ENCODE results near the gene SMIM10L1. TPM values are rescaled to one million over a fixed set of nuclear protein-coding genes. Genes with fewer than 3 reads are reported as not detected.

Gene SMIM10L1
- total RNA-seq, 1 experiment from 2014 or later = 11.0 TPM

- CTCF ChIA-PET = no interaction called here
- no peaks in the 10 kb centered on the region for H3K27me3 Mint-ChIP-seq (ENCODE audit: unreplicated experiment)
- TF ChIP-seq, protein P1, sequence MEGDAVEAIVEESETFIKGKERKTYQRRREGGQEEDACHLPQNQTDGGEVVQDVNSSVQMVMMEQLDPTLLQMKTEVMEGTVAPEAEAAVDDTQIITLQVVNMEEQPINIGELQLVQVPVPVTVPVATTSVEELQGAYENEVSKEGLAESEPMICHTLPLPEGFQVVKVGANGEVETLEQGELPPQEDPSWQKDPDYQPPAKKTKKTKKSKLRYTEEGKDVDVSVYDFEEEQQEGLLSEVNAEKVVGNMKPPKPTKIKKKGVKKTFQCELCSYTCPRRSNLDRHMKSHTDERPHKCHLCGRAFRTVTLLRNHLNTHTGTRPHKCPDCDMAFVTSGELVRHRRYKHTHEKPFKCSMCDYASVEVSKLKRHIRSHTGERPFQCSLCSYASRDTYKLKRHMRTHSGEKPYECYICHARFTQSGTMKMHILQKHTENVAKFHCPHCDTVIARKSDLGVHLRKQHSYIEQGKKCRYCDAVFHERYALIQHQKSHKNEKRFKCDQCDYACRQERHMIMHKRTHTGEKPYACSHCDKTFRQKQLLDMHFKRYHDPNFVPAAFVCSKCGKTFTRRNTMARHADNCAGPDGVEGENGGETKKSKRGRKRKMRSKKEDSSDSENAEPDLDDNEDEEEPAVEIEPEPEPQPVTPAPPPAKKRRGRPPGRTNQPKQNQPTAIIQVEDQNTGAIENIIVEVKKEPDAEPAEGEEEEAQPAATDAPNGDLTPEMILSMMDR (IDR thresholded peaks at IDR 0.05; ENCODE audit: unreplicated experiment) = no peak
- no peak overlapping the region for H3K27ac Mint-ChIP-seq (ENCODE audit: unreplicated experiment)
- no peak for DNase-seq
- H3K36me3 Mint-ChIP-seq (ENCODE audit: insufficient read depth, unreplicated experiment) = peaks cover 26% of the 10 kb centered on the region
- intact Hi-C loops (cut with micrococcal nuclease; ENCODE audit: unreplicated experiment) = no loop called here
- peaks cover 26% of the 10 kb centered on the region for H3K4me1 Mint-ChIP-seq (ENCODE audit: low read depth, unreplicated experiment)
- H3K4me3 Mint-ChIP-seq (ENCODE audit: low read depth, unreplicated experiment) = no peak overlapping the region
- no TSS peak for BruUV-seq (replicated peaks)
- no peaks in the 10 kb centered on the region for H3K9me3 Mint-ChIP-seq (ENCODE audit: low read depth, unreplicated experiment)
Observed at GRCh38 chr12:11166300-11166699, 4.7 kb upstream of the SMIM10L1 start.

GRCh38 chr12:11170810-11171144, 217 bp upstream of the SMIM10L1 start:
- CTCF ChIA-PET = interaction anchor here (1.3 to 1.6 kb wide), 2 partner anchors 29 to 228 kb away, joined by 5 to 13 read pairs; no protein-coding TSS in a partner anchor
- intact Hi-C loops (cut with micrococcal nuclease; ENCODE audit: unreplicated experiment) = no loop called here
- no TSS peak for BruUV-seq (replicated peaks)
- H3K27ac Mint-ChIP-seq (ENCODE audit: unreplicated experiment) = peak overlapping the region; percentile 99
- TF ChIP-seq, protein P1 (IDR thresholded peaks at IDR 0.05; ENCODE audit: unreplicated experiment) = no peak
- H3K36me3 Mint-ChIP-seq (ENCODE audit: insufficient read depth, unreplicated experiment) = peaks cover 43% of the 10 kb centered on the region
- no peak for DNase-seq
- H3K4me3 Mint-ChIP-seq (ENCODE audit: low read depth, unreplicated experiment) = peak overlapping the region; percentile 97
- H3K4me1 Mint-ChIP-seq (ENCODE audit: low read depth, unreplicated experiment) = peaks cover 54% of the 10 kb centered on the region
- no peaks in the 10 kb centered on the region for H3K27me3 Mint-ChIP-seq (ENCODE audit: unreplicated experiment)
- H3K9me3 Mint-ChIP-seq (ENCODE audit: low read depth, unreplicated experiment) = no peaks in the 10 kb centered on the region

DNA sequence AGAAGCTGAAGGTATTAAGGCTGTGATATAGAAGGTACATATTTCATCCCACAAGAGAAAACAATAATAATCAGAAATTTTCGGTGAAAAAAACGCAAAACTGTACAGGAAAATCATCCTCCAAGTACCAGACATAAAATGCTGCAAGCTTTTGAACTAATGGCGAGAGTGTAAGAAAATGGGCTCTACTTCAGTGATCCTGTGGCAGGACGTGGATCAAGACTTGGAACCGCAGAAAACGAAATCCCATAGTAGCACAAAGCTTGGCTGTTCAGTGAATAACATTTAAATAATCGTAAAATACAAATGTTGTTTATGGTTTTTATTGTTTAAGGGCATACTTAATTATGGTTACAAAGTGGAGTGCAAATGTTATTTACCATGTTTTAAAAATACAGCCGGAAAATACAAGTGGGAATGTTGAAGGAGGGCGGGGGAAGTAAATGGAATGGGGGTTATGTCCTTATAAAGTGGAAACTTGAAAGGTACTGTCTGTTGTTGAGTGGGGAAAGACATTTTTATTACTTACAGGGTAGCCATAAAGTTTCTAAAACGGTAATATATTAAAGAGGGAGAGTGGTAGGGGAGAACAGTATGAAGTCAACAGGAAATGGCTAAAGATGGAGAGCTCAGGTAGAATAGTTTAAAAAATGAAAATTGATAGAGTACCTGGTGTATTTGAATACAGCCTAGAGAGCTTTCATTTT, 1.1 kb downstream of the SMIM10L1 start:
- Mint-ChIP-seq H3K9me3 (ENCODE audit: low read depth, unreplicated experiment) (no peaks in the 10 kb centered on the region), H3K36me3 (ENCODE audit: insufficient read depth, unreplicated experiment) (peaks cover 36% of the 10 kb centered on the region)
- intact Hi-C loops (cut with micrococcal nuclease; ENCODE audit: unreplicated experiment) = no loop called here

GRCh38 chr12:11174022-11174421, 3.0 kb downstream of the SMIM10L1 start:
- peaks cover 35% of the 10 kb centered on the region for H3K36me3 Mint-ChIP-seq (ENCODE audit: insufficient read depth, unreplicated experiment)
- BruUV-seq (replicated peaks) = no TSS peak
- peak overlapping the region; percentile 44 for H3K27ac Mint-ChIP-seq (ENCODE audit: unreplicated experiment)
- CTCF ChIA-PET = no interaction called here
- no peak overlapping the region for H3K4me3 Mint-ChIP-seq (ENCODE audit: low read depth, unreplicated experiment)
- no peaks in the 10 kb centered on the region for H3K9me3 Mint-ChIP-seq (ENCODE audit: low read depth, unreplicated experiment)
- TF ChIP-seq, protein P1 (IDR thresholded peaks at IDR 0.05; ENCODE audit: unreplicated experiment) = no peak
- no peak for DNase-seq
- H3K4me1 Mint-ChIP-seq (ENCODE audit: low read depth, unreplicated experiment) = peaks cover 50% of the 10 kb centered on the region
- intact Hi-C loops (cut with micrococcal nuclease; ENCODE audit: unreplicated experiment) = no loop called here
- no peaks in the 10 kb centered on the region for H3K27me3 Mint-ChIP-seq (ENCODE audit: unreplicated experiment)

More for the DNA sequence above, 1.1 kb downstream of the SMIM10L1 start:
- peak overlapping the region; percentile 97 for H3K4me3 Mint-ChIP-seq (ENCODE audit: low read depth, unreplicated experiment)
- H3K4me1 Mint-ChIP-seq (ENCODE audit: low read depth, unreplicated experiment) = peaks cover 64% of the 10 kb centered on the region
- TF ChIP-seq, protein P1 (IDR thresholded peaks at IDR 0.05; ENCODE audit: unreplicated experiment) = no peak
- CTCF ChIA-PET = interaction anchor here (1.2 to 1.6 kb wide), 3 partner anchors 28 to 401 kb away, joined by 5 to 13 read pairs (median 5); no protein-coding TSS in a partner anchor
- peak overlapping the region; percentile 99 for H3K27ac Mint-ChIP-seq (ENCODE audit: unreplicated experiment)
- no peaks in the 10 kb centered on the region for H3K27me3 Mint-ChIP-seq (ENCODE audit: unreplicated experiment)
- BruUV-seq (replicated peaks) = TSS peak; percentile 85
- DNase-seq = no peak
